H1 (cell line): ENCODE results near the gene LIN28B. TPM values are rescaled to one million over a fixed set of nuclear protein-coding genes. Genes with fewer than 3 reads are reported as not detected.

ENCODE experiments used
- CTCF ChIA-PET: fragments of 300-600 bp; sonication (Branson Sonifier 250); formaldehyde crosslinking; loops from one replicate; lab custom pipeline; 2021; ENCODE audit not compliant: partially characterized antibody; lab: Charles Lee
- POLR2A ChIA-PET: fragments of 300-600 bp; sonication (Branson Sonifier 250); formaldehyde crosslinking; loops from one replicate; lab custom pipeline; 2021; ENCODE audit warnings: inconsistent platforms; ENCODE audit not compliant: partially characterized antibody; lab: Charles Lee
- DNase-seq, 2 experiments: peaks; one replicate each; pipeline versions ENCODE4 v3.0.0 to v3.0.0-alpha.2; 2010 to 2022; ENCODE audit warnings: low spot score in 2 of 2, low read depth in 1 of 2, mixed read lengths in 1 of 2
- FAIRE-seq: peaks from 2 replicates; lab custom pipeline; 2011; peaks lifted over from hg19 to GRCh38; lab: Jason Lieb, UNC
- H2AFZ ChIP-seq: 2 replicates; pipeline ENCODE4 v1.8.1; 2012; ENCODE audit warnings: low read length, inconsistent platforms
- H2AK5ac ChIP-seq: 2 replicates; pipeline ENCODE4 v1.6.1; 2013; ENCODE audit warnings: low read depth, low read length
- H2BK120ac ChIP-seq: replicated peaks from 2 replicates; pipeline ENCODE3; 2013; ENCODE audit warnings: low read depth, low read length, inconsistent platforms
- H2BK12ac ChIP-seq: 2 replicates; pipeline ENCODE4 v1.6.1; 2013; ENCODE audit warnings: low read depth, low read length
- H2BK15ac ChIP-seq: 2 replicates; pipeline ENCODE4 v1.6.1; 2013; ENCODE audit warnings: low read length
- H2BK20ac ChIP-seq: 2 replicates; pipeline ENCODE4 v1.6.1; 2013; ENCODE audit warnings: low read length
- H2BK5ac ChIP-seq: 2 replicates; pipeline ENCODE4 v1.6.1; 2013; ENCODE audit warnings: low read depth, low read length
- H3K14ac ChIP-seq: 2 replicates; pipeline ENCODE4 v1.6.1; 2013; ENCODE audit warnings: inconsistent platforms; ENCODE audit not compliant: insufficient read length
- H3K18ac ChIP-seq: 2 replicates; pipeline ENCODE4 v1.6.1; 2013; ENCODE audit warnings: low read length; ENCODE audit errors: extremely low read depth
- H3K23ac ChIP-seq: 2 replicates; pipeline ENCODE4 v1.6.1; 2013; ENCODE audit warnings: inconsistent platforms; ENCODE audit not compliant: insufficient read length
- H3K23me2 ChIP-seq: 2 replicates; pipeline ENCODE4 v1.6.1; 2013; ENCODE audit warnings: low read depth, low read length
- H3K27ac ChIP-seq: 2 replicates; pipeline ENCODE4 v1.6.1; 2011; ENCODE audit warnings: low read depth, low read length, inconsistent platforms
- H3K27me3 ChIP-seq, 4 experiments: replicated peaks in 1 of 4; 1 replicate in 1 of 4; 2 replicates in 3 of 4; pipeline versions ENCODE4 v1.6.1 to v1.8.1; 2011 to 2013; ENCODE audit warnings: low read length in 3 of 4, mild to moderate bottlenecking in 3 of 4, inconsistent platforms in 2 of 4, mixed read lengths in 2 of 4, moderate library complexity in 1 of 4; ENCODE audit not compliant: control insufficient read depth in 3 of 4, insufficient read depth in 3 of 4; ENCODE audit errors: extremely low read depth in 1 of 4
- H3K36me3 ChIP-seq, 4 experiments: 2 replicates each; pipeline versions ENCODE4 v1.6.1 to v1.8.1; 2011 to 2013; ENCODE audit warnings: mild to moderate bottlenecking in 4 of 4, low read length in 3 of 4, moderate library complexity in 2 of 4, control low read depth in 1 of 4, inconsistent platforms in 1 of 4; ENCODE audit not compliant: insufficient read depth in 4 of 4, control insufficient read depth in 2 of 4
- H3K4ac ChIP-seq: replicated peaks from 2 replicates; pipeline ENCODE3; 2013; ENCODE audit warnings: low read length, low read depth, mixed read lengths, inconsistent platforms; ENCODE audit not compliant: insufficient read length
- H3K4me1 ChIP-seq, 4 experiments: replicated peaks in 1 of 4; 1 replicate in 1 of 4; 2 replicates in 3 of 4; pipeline versions ENCODE4 v1.6.1 to v1.8.1; 2011 to 2013; ENCODE audit warnings: low read length in 3 of 4, inconsistent platforms in 2 of 4, mixed read lengths in 1 of 4; ENCODE audit not compliant: insufficient read depth in 4 of 4, control insufficient read depth in 3 of 4
- H3K4me2 ChIP-seq, 2 experiments: 2 replicates each; pipeline versions ENCODE4 v1.6.1 to v1.8.1; 2011 to 2013; ENCODE audit warnings: low read depth in 2 of 2, low read length in 2 of 2, control low read depth in 1 of 2, inconsistent platforms in 1 of 2, mild to moderate bottlenecking in 1 of 2; ENCODE audit not compliant: insufficient read depth in 1 of 2
- H3K4me3 ChIP-seq, 4 experiments: fragments of 200-600, 300-600 bp in 1 of 4; sonication (generic), shearing (Covaris generic), sonication (Bioruptor Twin) in 1 of 4; 2 replicates each; pipeline versions ENCODE4 v1.5.1 to v1.8.1; 2011 to 2016; ENCODE audit warnings: low read length in 4 of 4, low read depth in 3 of 4, control low read depth in 2 of 4, inconsistent platforms in 2 of 4, mild to moderate bottlenecking in 2 of 4, mixed read lengths in 1 of 4, moderate library complexity in 1 of 4; ENCODE audit not compliant: insufficient read depth in 2 of 4; ENCODE audit errors: extremely low read depth in 1 of 4
- H3K56ac ChIP-seq: replicated peaks from 2 replicates; pipeline ENCODE3; 2013; ENCODE audit warnings: low read depth, mild to moderate bottlenecking, mixed read lengths, low read length, inconsistent platforms; ENCODE audit not compliant: insufficient read length
- H3K79me1 ChIP-seq: 2 replicates; pipeline ENCODE4 v1.6.1; 2013; ENCODE audit warnings: low read depth, low read length, control low read depth
- H3K79me2 ChIP-seq, 2 experiments: 2 replicates each; pipeline versions ENCODE4 v1.6.1 to v1.8.1; 2012 to 2013; ENCODE audit warnings: low read length in 2 of 2, mild to moderate bottlenecking in 2 of 2, inconsistent platforms in 1 of 2; ENCODE audit not compliant: insufficient read depth in 2 of 2, control insufficient read depth in 1 of 2
- H3K9ac ChIP-seq, 4 experiments: replicated peaks in 1 of 4; 1 replicate in 1 of 4; 2 replicates in 3 of 4; pipeline versions ENCODE4 v1.6.1 to v1.8.1; 2011 to 2013; ENCODE audit warnings: low read depth in 3 of 4, low read length in 3 of 4, control low read depth in 2 of 4, mild to moderate bottlenecking in 2 of 4, moderate library complexity in 2 of 4, inconsistent platforms in 1 of 4; ENCODE audit errors: extremely low read depth in 1 of 4
- H3K9me3 ChIP-seq, 2 experiments: 2 replicates each; pipeline versions ENCODE4 v1.6.1 to v1.8.1; 2012 to 2013; ENCODE audit warnings: mild to moderate bottlenecking in 2 of 2, moderate library complexity in 2 of 2, control low read depth in 1 of 2, inconsistent platforms in 1 of 2, low read depth in 1 of 2, low read length in 1 of 2, mixed read lengths in 1 of 2; ENCODE audit not compliant: insufficient read depth in 2 of 2
- H4K20me1 ChIP-seq, 2 experiments: replicated peaks in 1 of 2; 2 replicates each; pipeline versions ENCODE3 to v1.8.1; 2011 to 2013; ENCODE audit warnings: inconsistent platforms in 2 of 2, low read length in 2 of 2, mild to moderate bottlenecking in 1 of 2; ENCODE audit not compliant: insufficient read depth in 2 of 2, control insufficient read depth in 1 of 2
- H4K5ac ChIP-seq: 2 replicates; pipeline ENCODE4 v1.6.1; 2013; ENCODE audit warnings: low read length, low read depth, mixed read lengths, inconsistent platforms; ENCODE audit not compliant: insufficient read length
- H4K8ac ChIP-seq: 2 replicates; pipeline ENCODE4 v1.8.0; 2013; ENCODE audit warnings: mild to moderate bottlenecking, moderate library complexity, low read length, inconsistent platforms; ENCODE audit not compliant: insufficient read depth; ENCODE audit errors: extremely low read depth
- H4K91ac ChIP-seq: replicated peaks from 2 replicates; pipeline ENCODE3; 2013; ENCODE audit warnings: low read length, mixed read lengths, inconsistent platforms; ENCODE audit not compliant: insufficient read length
- ATF2 ChIP-seq: IDR thresholded peaks from 2 replicates; pipeline ENCODE4 v1.6.1; 2012; ENCODE audit warnings: low read length, inconsistent platforms
- HDAC2 ChIP-seq, 2 experiments: fragments of 300-600 bp in 1 of 2; sonication (generic) in 1 of 2; IDR thresholded peaks; 2 replicates each; pipeline ENCODE4 v1.6.1; 2011 to 2012; ENCODE audit warnings: low read depth in 2 of 2, low read length in 2 of 2, mild to moderate bottlenecking in 2 of 2, moderate library complexity in 2 of 2, borderline replicate concordance in 1 of 2, inconsistent platforms in 1 of 2
- KDM1A ChIP-seq: fragments of 200-600, 300-600 bp; sonication (generic); IDR thresholded peaks from 2 replicates; pipeline ENCODE4 v1.7.1; 2016; ENCODE audit warnings: mild to moderate bottlenecking, low read length, borderline replicate concordance
- MAX ChIP-seq: IDR thresholded peaks from 2 replicates; pipeline ENCODE4 v1.6.1; 2012; ENCODE audit warnings: inconsistent platforms
- POU5F1 ChIP-seq: IDR thresholded peaks from 2 replicates; pipeline ENCODE4 v1.6.1; 2011; ENCODE audit warnings: low read depth, mild to moderate bottlenecking, low read length, moderate library complexity
- RAD21 ChIP-seq, 2 experiments: IDR thresholded peaks in 1 of 2; conservative IDR thresholded peaks in 1 of 2; 2 replicates each; pipeline ENCODE4 v1.6.1; 2011; ENCODE audit warnings: low read depth in 2 of 2, low read length in 2 of 2, improper control_type of control experiment in 1 of 2, inconsistent platforms in 1 of 2, mild to moderate bottlenecking in 1 of 2, moderate library complexity in 1 of 2
- SIN3A ChIP-seq, 2 experiments: IDR thresholded peaks in 1 of 2; conservative IDR thresholded peaks in 1 of 2; 2 replicates each; pipeline ENCODE4 v1.6.1; 2011 to 2012; ENCODE audit warnings: low read length in 2 of 2, improper control_type of control experiment in 1 of 2, low read depth in 1 of 2, mild to moderate bottlenecking in 1 of 2
- SP4 ChIP-seq: IDR thresholded peaks from 2 replicates; pipeline ENCODE4 v1.6.1; 2012; ENCODE audit warnings: low read length, inconsistent platforms
- SRF ChIP-seq: IDR thresholded peaks from 2 replicates; pipeline ENCODE4 v1.6.1; 2011; ENCODE audit warnings: mild to moderate bottlenecking, low read depth, low read length, moderate library complexity
- SUZ12 ChIP-seq: fragments of 200-600 bp; sonication (generic); IDR thresholded peaks from 2 replicates; pipeline ENCODE4 v1.6.1; 2012; ENCODE audit warnings: mild to moderate bottlenecking, inconsistent platforms, low read length, moderate library complexity, mixed read lengths
- WGBS, 2 experiments: shearing (Covaris generic) in 1 of 2; methylation state at CpG; one replicate each; pipeline versions ENCODE4 v1.1.6 to v1.1.7; 2013 to 2015; ENCODE audit warnings: low lambda C conversion rate in 2 of 2, mixed read lengths in 2 of 2, inconsistent platforms in 1 of 2, low coverage in 1 of 2, missing lambda C conversion rate in 1 of 2; ENCODE audit not compliant: insufficient replicate concordance in 2 of 2, insufficient coverage in 1 of 2, insufficient read length in 1 of 2; ENCODE audit errors: extremely low coverage in 1 of 2, missing lambda C conversion rate in 1 of 2; 5-methylcytosine and 5-hydroxymethylcytosine counted together
- polyA plus RNA-seq, 7 experiments: library from polyadenylated mRNA; depleted of rRNA in 3 of 7; stranded (reverse) in 5 of 7; unstranded in 2 of 7; fragments of >200 nt in 5 of 7; fragments of 200-250 nt in 2 of 7; gene quantifications; 1 replicate in 5 of 7; 2 replicates in 1 of 7; 4 replicates in 1 of 7; pipeline versions ENCODE4 v1.2.1 to v1.2.3, GENCODE V29; 2011 to 2013; ENCODE audit warnings: missing spikeins in 2 of 7, mixed read lengths in 2 of 7
- total RNA-seq: library from RNA; stranded (reverse); fragmentation: NEBNext Ultra II Directional; extraction: Animal tissue kit (Norgen Biotek cat#: 25700); gene quantifications from 2 replicates; pipeline ENCODE4 v1.2.1, GENCODE V29; 2021

The LIN28B gene
- total and polyA plus RNA-seq, 2 of the 8 experiments (the other 6 are each of a cell fraction or from before 2014, with no cell fraction given): 27.4 to 94.7 TPM

GRCh38 chr6:104952911-104953399, 4.0 kb upstream of the LIN28B start:
- Histone ChIP-seq H2BK12ac (no peak overlapping the region; the same call in 1 of the 2 replicates), H3K9ac (peak overlapping the region; percentile 80 to 95 (median 92)), H3K4ac (peak overlapping the region; percentile 4), H3K23ac (no peak overlapping the region), H3K14ac (no peak overlapping the region), H3K79me1 (no peaks in the 10 kb centered on the region), H3K4me1 (peaks cover 2 to 13% (median 6%) of the 10 kb centered on the region in 4 experiments; a peak in 4 of 7 replicates), H3K18ac (peak overlapping the region; percentile 97), H2BK20ac (no peak overlapping the region), H4K20me1 (no peaks in the 10 kb centered on the region), H3K27me3 (no peaks in the 10 kb centered on the region), H4K91ac (no peak overlapping the region), H3K36me3 (no peaks in the 10 kb centered on the region), H3K56ac (peak overlapping the region; percentile 36), H3K23me2 (peaks cover 9% of the 10 kb centered on the region), H4K5ac (peak overlapping the region; percentile 98), H2BK5ac (peak overlapping the region; percentile 96), H2AFZ (no peak overlapping the region), H4K8ac (peak overlapping the region; percentile 91; the same call in 1 of the 2 replicates), H2BK120ac (no peak overlapping the region), H3K9me3 (no peaks in the 10 kb centered on the region), H2AK5ac (no peak overlapping the region), H3K4me3 (peak overlapping the region; percentile 38 to 90 (median 59)), H3K27ac (peak overlapping the region; percentile 99), H3K4me2 (peak overlapping the region; percentile 78 to 89), H2BK15ac (no peak overlapping the region), H3K79me2 (peaks cover 0 to 24% of the 10 kb centered on the region in 2 experiments; a peak in 2 of 4 replicates)
- FAIRE-seq (peak; percentile 82), DNase-seq (peak in 1 of 2 experiments; percentile 77)
- 1% methylated on average over 33 of the region's 33 CpGs; no CpG with 5 or more reads in 1 of the 2 experiments for WGBS, 2 experiments
- POLR2A ChIA-PET: interaction anchor here (0.8 to 10.2 kb wide), 8 partner anchors 9 to 122 kb away, joined by 3 to 251 read pairs (median 3); no protein-coding TSS in a partner anchor
- CTCF ChIA-PET: no interaction called here
- TF ChIP-seq KDM1A (no peak), SUZ12 (no peak), HDAC2 (IDR thresholded peaks at IDR 0.05; ENCODE audit: borderline replicate concordance in 1 of 2, low read depth in 2 of 2, low read length in 2 of 2) (no peak), ATF2 (no peak), MAX (peak; percentile 40; the same call in 1 of the 2 replicates), POU5F1 (no peak), SRF (no peak), SP4 (no peak), RAD21 (IDR thresholded peaks at IDR 0.05 in 1 of 2, conservative IDR thresholded peaks at IDR 0.05 in 1 of 2; ENCODE audit: low read depth in 2 of 2, low read length in 2 of 2) (no peak; a peak in 1 of 4 replicates), SIN3A (conservative IDR thresholded peaks at IDR 0.05 in 1 of 2, IDR thresholded peaks at IDR 0.05 in 1 of 2; ENCODE audit: low read depth in 1 of 2, low read length in 2 of 2) (peak in 1 of 2 experiments; percentile 47; a peak in 1 of 4 replicates)
